PC-9 (cell line): Measurements from ENCODE around the gene AHI1. TPM values are rescaled to one million over a fixed set of nuclear protein-coding genes. Genes with fewer than 3 reads are reported as not detected.
"Not testable (repeated sequence)": the region's sequence is repeated elsewhere in the genome, so short reads cannot be mapped to it uniquely, and the experiment has no call there.

Source experiments
- BruUV-seq: library from RNA; stranded (reverse); fragments of 400-500 nt; replicated peaks from 2 replicates; lab custom pipeline; 2021; lab: Mats Ljungman, UMichigan
- CTCF ChIA-PET: fragments of 300-600 bp; sonication (Branson Sonifier 250); formaldehyde crosslinking; loops from one replicate; lab custom pipeline; 2022; ENCODE audit warnings: antibody characterized with exemption; lab: Charles Lee
- POLR2A ChIA-PET: fragments of 300-600 bp; sonication (Branson Sonifier 250); formaldehyde crosslinking; loops from one replicate; lab custom pipeline; 2022; ENCODE audit warnings: antibody characterized with exemption; ENCODE audit not compliant: unreplicated experiment; lab: Charles Lee
- DNase-seq, 2 experiments: peaks; one replicate each; pipeline versions ENCODE4 v3.0.0 to v3.0.0-alpha.2; 2015 to 2022; ENCODE audit warnings: mixed read lengths in 1 of 2
- H2AFZ ChIP-seq: fragments of 200-600 bp; sonication (generic); 2 replicates; pipeline ENCODE4 v1.8.1; 2017; ENCODE audit warnings: antibody characterized with exemption
- H3F3A ChIP-seq: fragments of 200-600 bp; sonication (generic); 2 replicates; pipeline ENCODE4 v1.8.1; 2017; ENCODE audit warnings: antibody characterized with exemption, mild to moderate bottlenecking, low read depth; ENCODE audit not compliant: insufficient read depth
- H3K27ac ChIP-seq: fragments of 200-600 bp; sonication (generic); 2 replicates; pipeline ENCODE4 v1.6.1; 2016; ENCODE audit warnings: mixed run types
- H3K27me3 ChIP-seq: fragments of 200-600 bp; sonication (generic); 2 replicates; pipeline ENCODE4 v1.6.1; 2016; ENCODE audit warnings: low read depth, mixed run types; ENCODE audit not compliant: insufficient read depth
- H3K36me3 ChIP-seq: fragments of 200-600 bp; sonication (generic); 2 replicates; pipeline ENCODE4 v1.6.1; 2016; ENCODE audit warnings: low read depth, mixed run types
- H3K4me1 ChIP-seq: fragments of 200-600 bp; sonication (generic); replicated peaks from 2 replicates; pipeline ENCODE4 v1.6.1; 2016; ENCODE audit warnings: mixed run types; ENCODE audit not compliant: insufficient read depth
- H3K4me2 ChIP-seq: fragments of 200-600 bp; sonication (generic); 2 replicates; pipeline ENCODE4 v1.6.1; 2017; ENCODE audit warnings: mixed run types
- H3K4me3 ChIP-seq: fragments of 200-600 bp; sonication (generic); 2 replicates; pipeline ENCODE4 v1.6.1; 2016; ENCODE audit warnings: mixed run types
- H3K79me2 ChIP-seq: fragments of 200-600 bp; sonication (generic); 2 replicates; pipeline ENCODE4 v1.6.1; 2017; ENCODE audit warnings: low read depth, mixed run types
- H3K9me2 ChIP-seq: fragments of 200-600 bp; sonication (generic); 2 replicates; pipeline ENCODE4 v1.8.1; 2017; ENCODE audit warnings: mild to moderate bottlenecking; ENCODE audit not compliant: insufficient read depth
- H3K9me3 ChIP-seq: fragments of 200-600 bp; sonication (generic); 2 replicates; pipeline ENCODE4 v1.8.1; 2016; ENCODE audit warnings: low read depth; ENCODE audit not compliant: insufficient read depth
- H4K20me1 ChIP-seq: fragments of 200-600 bp; sonication (generic); 2 replicates; pipeline ENCODE4 v1.8.1; 2017; ENCODE audit not compliant: insufficient read depth
- CTCF ChIP-seq: fragments of 200-600 bp; sonication (generic); conservative IDR thresholded peaks from 2 replicates; pipeline ENCODE4 v1.6.1; 2017; ENCODE audit warnings: mixed run types, antibody characterized with exemption, mild to moderate bottlenecking, moderate library complexity
- EZH2 ChIP-seq: fragments of 200-600 bp; sonication (generic); IDR thresholded peaks from 2 replicates; pipeline ENCODE4 v1.8.0; 2017; ENCODE audit warnings: antibody characterized with exemption, low read depth
- intact Hi-C: fragments of 100-400 bp; cut with micrococcal nuclease; formaldehyde crosslinking; loops from one replicate; pipeline ENCODE4 v1.10.0; 2022; ENCODE audit not compliant: unreplicated experiment
- total RNA-seq: library from RNA; stranded (reverse); gene quantifications from 2 replicates; pipeline ENCODE4 v1.2.3, GENCODE V29; 2021

Gene AHI1
- total RNA-seq, 1 experiment from 2014 or later = 19.9 TPM

GRCh38 chr6:135493218-135493961, 4.2 kb downstream of the AHI1 start:
- H3K27ac ChIP-seq = no peak overlapping the region
- no peaks in the 10 kb centered on the region for H3K9me2 ChIP-seq
- no TSS peak for BruUV-seq
- TF ChIP-seq EZH2 (no peak), CTCF (no peak)
- H3K36me3 ChIP-seq = peaks cover 31% of the 10 kb centered on the region
- peaks cover 28% of the 10 kb centered on the region for H3K79me2 ChIP-seq
- POLR2A ChIA-PET = no interaction called here
- no peaks in the 10 kb centered on the region for H3K9me3 ChIP-seq
- no peak overlapping the region for H3K4me2 ChIP-seq
- DNase-seq = no peak
- no peaks in the 10 kb centered on the region for H4K20me1 ChIP-seq
- peaks cover 10% of the 10 kb centered on the region for H3F3A ChIP-seq
- no peaks in the 10 kb centered on the region for H3K27me3 ChIP-seq
- CTCF ChIA-PET = no interaction called here
- H3K4me3 ChIP-seq = no peak overlapping the region
- no peak overlapping the region for H2AFZ ChIP-seq
- H3K4me1 ChIP-seq = peaks cover 14% of the 10 kb centered on the region
- intact Hi-C loops = no loop called here

- H3K27me3 ChIP-seq = no peaks in the 10 kb centered on the region
- H3K36me3 ChIP-seq = peaks cover 52% of the 10 kb centered on the region
- H3F3A ChIP-seq = peaks cover 8% of the 10 kb centered on the region
- ChIA-PET POLR2A (no interaction called here), CTCF (no interaction called here)
- H3K4me3 ChIP-seq = no peak overlapping the region
- H3K4me1 ChIP-seq = peaks cover 10% of the 10 kb centered on the region
- no peaks in the 10 kb centered on the region for H3K9me2 ChIP-seq
- no peak overlapping the region for H2AFZ ChIP-seq
- no peak overlapping the region for H3K4me2 ChIP-seq
- H3K9me3 ChIP-seq = no peaks in the 10 kb centered on the region; the same call in 1 of the 2 replicates
- no TSS peak for BruUV-seq
- H3K79me2 ChIP-seq = peaks cover 11% of the 10 kb centered on the region; the same call in 1 of the 2 replicates
- intact Hi-C loops = no loop called here
- H3K27ac ChIP-seq = no peak overlapping the region
- no peaks in the 10 kb centered on the region for H4K20me1 ChIP-seq
- no peak for DNase-seq
- TF ChIP-seq CTCF (no peak), EZH2 (no peak)
Observed at GRCh38 chr6:135490381-135490780, 7.2 kb downstream of the AHI1 start.

- peaks cover 10% of the 10 kb centered on the region for H3K4me1 ChIP-seq
- H3K4me3 ChIP-seq = no peak overlapping the region
- TF ChIP-seq CTCF = 0 out of 2 replicates have a peak, but pooled peaks have one; percentile 11
- TF ChIP-seq EZH2 = no peak
- peak in 1 of 2 experiments; percentile 73 for DNase-seq
- H3K4me2 ChIP-seq = no peak overlapping the region
- peak overlapping the region; percentile 12; the same call in 1 of the 2 replicates for H3K27ac ChIP-seq
- ChIA-PET CTCF (no interaction called here), POLR2A (no interaction called here)
- peaks cover 8% of the 10 kb centered on the region for H3K9me3 ChIP-seq
- H3K27me3 ChIP-seq = no peaks in the 10 kb centered on the region
- no peaks in the 10 kb centered on the region for H4K20me1 ChIP-seq
- no peak overlapping the region for H2AFZ ChIP-seq
- no peaks in the 10 kb centered on the region for H3K79me2 ChIP-seq
- peaks cover 8% of the 10 kb centered on the region for H3F3A ChIP-seq
- intact Hi-C loops = no loop called here
- no peaks in the 10 kb centered on the region for H3K9me2 ChIP-seq
- BruUV-seq = no TSS peak
- peaks cover 70% of the 10 kb centered on the region for H3K36me3 ChIP-seq
Observed at GRCh38 chr6:135488023-135488422, 9.5 kb downstream of the AHI1 start.

- H3K4me2 ChIP-seq, H4K20me1 ChIP-seq, H3K9me2 ChIP-seq, H3K4me1 ChIP-seq, H3F3A ChIP-seq, H3K27me3 ChIP-seq, BruUV-seq, H3K79me2 ChIP-seq, DNase-seq, H3K27ac ChIP-seq, H2AFZ ChIP-seq, POLR2A ChIA-PET, H3K4me3 ChIP-seq, intact Hi-C loops, CTCF ChIA-PET: not testable (repeated sequence)
- peaks cover 82% of the 10 kb centered on the region for H3K36me3 ChIP-seq
- peaks cover 38% of the 10 kb centered on the region for H3K9me3 ChIP-seq
Observed at GRCh38 chr6:135483903-135484302, 13.6 kb downstream of the AHI1 start.
